Mammary epithelial cell (primary cell): Measurements from ENCODE around the gene IFIT1B.
"Not testable (repeated sequence)": the region's sequence is repeated elsewhere in the genome, so short reads cannot be mapped to it uniquely, and the experiment has no call there.

ENCODE experiments used
- EZH2 ChIP-seq: IDR thresholded peaks from 2 replicates; pipeline ENCODE4 v1.6.1; 2012; ENCODE audit warnings: low read length, inconsistent platforms, borderline replicate concordance
- TF ChIP-seq, protein P1 (sequence below), 2 donors: IDR thresholded peaks in 1 of 2; conservative IDR thresholded peaks in 1 of 2; 2 replicates each; pipeline ENCODE4 v1.5.1; 2011 to 2012; ENCODE audit warnings: inconsistent platforms in 2 of 2, low read length in 2 of 2, mild to moderate bottlenecking in 2 of 2, control low read depth in 1 of 2, low read depth in 1 of 2; ENCODE audit not compliant: insufficient read depth in 1 of 2; ENCODE audit errors: extremely low read depth in 1 of 2

DNA sequence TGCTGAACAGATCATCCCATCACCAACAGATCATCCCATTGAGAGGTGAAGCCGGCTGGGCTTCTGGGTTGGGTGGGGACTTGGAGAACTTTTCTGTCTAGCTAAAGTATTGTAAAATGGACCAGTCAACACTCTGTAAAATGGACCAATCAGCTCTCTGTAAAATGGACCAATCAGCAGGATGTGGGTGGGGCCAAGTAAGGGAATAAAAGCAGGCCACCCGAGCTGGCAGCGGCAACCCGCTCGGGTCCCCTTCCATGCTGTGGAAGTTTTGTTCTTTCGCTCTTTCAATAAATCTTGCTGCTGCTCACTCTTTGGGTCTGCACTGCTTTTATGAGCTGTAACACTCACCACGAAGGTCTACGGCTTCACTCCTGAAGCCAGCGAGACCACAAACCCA lies 28.3 kb downstream of the IFIT1B start:
- TF ChIP-seq, protein P1, sequence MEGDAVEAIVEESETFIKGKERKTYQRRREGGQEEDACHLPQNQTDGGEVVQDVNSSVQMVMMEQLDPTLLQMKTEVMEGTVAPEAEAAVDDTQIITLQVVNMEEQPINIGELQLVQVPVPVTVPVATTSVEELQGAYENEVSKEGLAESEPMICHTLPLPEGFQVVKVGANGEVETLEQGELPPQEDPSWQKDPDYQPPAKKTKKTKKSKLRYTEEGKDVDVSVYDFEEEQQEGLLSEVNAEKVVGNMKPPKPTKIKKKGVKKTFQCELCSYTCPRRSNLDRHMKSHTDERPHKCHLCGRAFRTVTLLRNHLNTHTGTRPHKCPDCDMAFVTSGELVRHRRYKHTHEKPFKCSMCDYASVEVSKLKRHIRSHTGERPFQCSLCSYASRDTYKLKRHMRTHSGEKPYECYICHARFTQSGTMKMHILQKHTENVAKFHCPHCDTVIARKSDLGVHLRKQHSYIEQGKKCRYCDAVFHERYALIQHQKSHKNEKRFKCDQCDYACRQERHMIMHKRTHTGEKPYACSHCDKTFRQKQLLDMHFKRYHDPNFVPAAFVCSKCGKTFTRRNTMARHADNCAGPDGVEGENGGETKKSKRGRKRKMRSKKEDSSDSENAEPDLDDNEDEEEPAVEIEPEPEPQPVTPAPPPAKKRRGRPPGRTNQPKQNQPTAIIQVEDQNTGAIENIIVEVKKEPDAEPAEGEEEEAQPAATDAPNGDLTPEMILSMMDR (conservative IDR thresholded peaks at IDR 0.05 in 1 of 2, IDR thresholded peaks at IDR 0.05 in 1 of 2; ENCODE audit: extremely low read depth in 1 of 2, insufficient read depth in 1 of 2, low read depth in 1 of 2, low read length in 2 of 2), result not testable (repeated sequence)
- not testable (repeated sequence) for TF ChIP-seq EZH2
